Heart left ventricle (tissue), 13 donors: ENCODE data around the gene HOXA3.

Source experiments
- POLR2A ChIP-seq, 2 donors: fragments of 450-650 bp; IDR thresholded peaks; one replicate each; pipeline ENCODE4 v1.6.1; 2017; ENCODE audit warnings: antibody characterized with exemption in 2 of 2, mild to moderate bottlenecking in 2 of 2, moderate library complexity in 2 of 2
- TF ChIP-seq, protein P1 (sequence below), 12 donors: fragments of 200-600 bp; sonication (generic) in 4 of 12; IDR thresholded peaks; one replicate each; pipeline versions ENCODE4 v1.5.0 to v1.8.0; 2018 to 2022; ENCODE audit warnings: antibody characterized with exemption in 12 of 12, mild to moderate bottlenecking in 5 of 12
- donor health status: ischemic (EF 13 %, LVEDD 7.1; RV severe dilation, severe dysfunction).
- donor health status: DM: no; HTN: yes; CAD: no.
- donor health status: DM: no; HTN: no; CAD: no.
- donor health status: ischemic (EF 25% LVEDD 6.9; RV normal size, moderate dysfunction).
- donor health status: ischemic (EF 25% LVEDD 5.7; RV mildly dilated, moderate dysfunction).
- donor health status: ischemic (EF 35%, LVEDD 5.7; RV mildly dilated, moderate dysfunction).
- donor health status: nonischemic (EF 11% LVEDD 7.7; RV severe dilation, severe dysfunction).
- donor health status: DM: yes; HTN: yes; CAD: no.
- donor health status: PGD.
- donor health status: ischemic (EF 29% LVEDD 5.4; RV normal size, mild dysfunction).
- donor health status: nonischemic (EF 23%, LVEDD 6.1; RV moderate dilation, normal function).

DNA sequence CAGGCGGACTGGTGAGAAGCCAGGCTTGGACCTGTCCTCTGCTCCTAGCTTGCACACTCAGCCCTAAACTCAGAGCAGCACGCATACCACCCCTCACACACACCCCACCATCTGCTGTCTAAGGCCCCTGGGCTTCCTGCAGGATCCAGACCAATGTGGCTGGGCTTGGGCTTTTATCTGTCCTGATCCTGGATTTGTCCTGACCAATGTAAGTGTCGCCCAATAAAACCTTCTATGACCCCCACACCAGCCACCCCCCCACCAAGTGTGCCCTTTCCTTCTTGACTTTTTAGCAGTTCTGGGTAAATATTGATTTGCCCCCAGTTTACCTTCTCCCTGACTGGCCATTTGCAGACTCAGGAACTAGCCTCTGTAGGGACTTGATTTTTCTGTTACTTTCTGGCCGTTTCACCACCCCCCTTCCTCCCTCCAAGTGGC lies 49.2 kb upstream of the HOXA3 start:
- TF ChIP-seq, protein P1, sequence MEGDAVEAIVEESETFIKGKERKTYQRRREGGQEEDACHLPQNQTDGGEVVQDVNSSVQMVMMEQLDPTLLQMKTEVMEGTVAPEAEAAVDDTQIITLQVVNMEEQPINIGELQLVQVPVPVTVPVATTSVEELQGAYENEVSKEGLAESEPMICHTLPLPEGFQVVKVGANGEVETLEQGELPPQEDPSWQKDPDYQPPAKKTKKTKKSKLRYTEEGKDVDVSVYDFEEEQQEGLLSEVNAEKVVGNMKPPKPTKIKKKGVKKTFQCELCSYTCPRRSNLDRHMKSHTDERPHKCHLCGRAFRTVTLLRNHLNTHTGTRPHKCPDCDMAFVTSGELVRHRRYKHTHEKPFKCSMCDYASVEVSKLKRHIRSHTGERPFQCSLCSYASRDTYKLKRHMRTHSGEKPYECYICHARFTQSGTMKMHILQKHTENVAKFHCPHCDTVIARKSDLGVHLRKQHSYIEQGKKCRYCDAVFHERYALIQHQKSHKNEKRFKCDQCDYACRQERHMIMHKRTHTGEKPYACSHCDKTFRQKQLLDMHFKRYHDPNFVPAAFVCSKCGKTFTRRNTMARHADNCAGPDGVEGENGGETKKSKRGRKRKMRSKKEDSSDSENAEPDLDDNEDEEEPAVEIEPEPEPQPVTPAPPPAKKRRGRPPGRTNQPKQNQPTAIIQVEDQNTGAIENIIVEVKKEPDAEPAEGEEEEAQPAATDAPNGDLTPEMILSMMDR (IDR thresholded peaks at IDR 0.05) = no peak
- no peak for TF ChIP-seq POLR2A (IDR thresholded peaks at IDR 0.05)
